Measurements from ENCODE around the gene SLC13A3. TPM values are rescaled to one million over a fixed set of nuclear protein-coding genes. Genes with fewer than 3 reads are reported as not detected.

Gene SLC13A3
- total RNA-seq, 3 donors from 2014 or later (not counting 1 experiment from before 2014, with no cell fraction given): 0.63 TPM; not detected in 1

DNA sequence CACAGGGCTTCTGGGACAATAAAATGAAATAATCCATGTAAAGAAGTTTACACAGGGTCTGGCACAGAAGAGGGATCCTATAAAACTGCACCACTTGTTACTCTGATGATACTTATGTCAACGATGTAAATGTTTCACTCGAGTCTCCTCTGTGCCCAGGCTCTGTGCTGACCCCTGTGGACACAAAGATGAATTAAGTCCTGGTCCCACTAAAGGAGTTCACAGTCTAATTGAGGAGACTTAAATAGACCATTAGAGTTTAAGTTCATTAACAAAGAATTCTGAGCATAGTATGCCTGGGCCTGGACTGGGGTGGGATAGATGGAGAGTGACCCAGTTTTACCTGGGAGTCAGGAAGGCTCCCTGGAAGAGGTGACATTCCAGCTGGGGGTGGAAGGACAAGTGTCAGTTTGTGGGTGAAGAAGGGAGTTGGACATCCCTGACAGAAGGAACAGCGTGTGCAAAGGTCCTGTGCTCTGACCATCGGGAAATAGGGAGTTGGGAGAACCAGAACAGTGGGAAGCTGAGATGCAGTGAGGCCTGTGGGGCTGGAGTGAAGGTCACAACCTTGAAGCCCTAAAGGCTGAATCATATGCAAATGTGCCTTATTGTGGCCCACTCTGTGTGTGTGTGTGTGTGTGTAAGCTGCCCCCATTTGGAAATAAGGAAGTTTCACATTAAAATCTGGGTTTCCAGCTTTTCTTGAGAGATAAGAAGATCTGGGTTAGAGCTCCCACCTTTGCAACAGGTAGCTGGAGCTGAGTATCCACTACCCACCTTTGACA is 101.9 kb downstream of the SLC13A3 start:
- Histone ChIP-seq H3K4me3 (ENCODE audit: low read length) (no peak overlapping the region), H3K27ac (ENCODE audit: low read length) (no peak overlapping the region), H3K9me3 (ENCODE audit: control insufficient read depth, insufficient read depth, low read length) (no peaks in the 10 kb centered on the region), H3K27me3 (ENCODE audit: control insufficient read depth, insufficient read depth, low read length) (no peaks in the 10 kb centered on the region), H3K4me1 (ENCODE audit: control insufficient read depth, insufficient read depth, low read length) (peaks cover 52% of the 10 kb centered on the region), H3K36me3 (ENCODE audit: control insufficient read depth, insufficient read depth, low read length) (no peaks in the 10 kb centered on the region)
- DNase-seq: no peak
- no peaks in the 10 kb centered on the region for H3K36me3 Mint-ChIP-seq
- no peak overlapping the region for H3K4me3 Mint-ChIP-seq
- peaks cover 33 to 35% of the 10 kb centered on the region in 2 donors for H3K4me1 Mint-ChIP-seq
- H3K27me3 Mint-ChIP-seq (ENCODE audit: low read depth in 2 of 2): no peaks in the 10 kb centered on the region
- no peak for ATAC-seq
- H3K9me3 Mint-ChIP-seq: no peaks in the 10 kb centered on the region
- TF ChIP-seq, protein P1, sequence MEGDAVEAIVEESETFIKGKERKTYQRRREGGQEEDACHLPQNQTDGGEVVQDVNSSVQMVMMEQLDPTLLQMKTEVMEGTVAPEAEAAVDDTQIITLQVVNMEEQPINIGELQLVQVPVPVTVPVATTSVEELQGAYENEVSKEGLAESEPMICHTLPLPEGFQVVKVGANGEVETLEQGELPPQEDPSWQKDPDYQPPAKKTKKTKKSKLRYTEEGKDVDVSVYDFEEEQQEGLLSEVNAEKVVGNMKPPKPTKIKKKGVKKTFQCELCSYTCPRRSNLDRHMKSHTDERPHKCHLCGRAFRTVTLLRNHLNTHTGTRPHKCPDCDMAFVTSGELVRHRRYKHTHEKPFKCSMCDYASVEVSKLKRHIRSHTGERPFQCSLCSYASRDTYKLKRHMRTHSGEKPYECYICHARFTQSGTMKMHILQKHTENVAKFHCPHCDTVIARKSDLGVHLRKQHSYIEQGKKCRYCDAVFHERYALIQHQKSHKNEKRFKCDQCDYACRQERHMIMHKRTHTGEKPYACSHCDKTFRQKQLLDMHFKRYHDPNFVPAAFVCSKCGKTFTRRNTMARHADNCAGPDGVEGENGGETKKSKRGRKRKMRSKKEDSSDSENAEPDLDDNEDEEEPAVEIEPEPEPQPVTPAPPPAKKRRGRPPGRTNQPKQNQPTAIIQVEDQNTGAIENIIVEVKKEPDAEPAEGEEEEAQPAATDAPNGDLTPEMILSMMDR (IDR thresholded peaks at IDR 0.05): no peak
- intact Hi-C loops (cut with micrococcal nuclease): no loop called here
- no peak overlapping the region for H3K27ac Mint-ChIP-seq
- 85% methylated on average over 4 of the region's 4 CpGs for WGBS (ENCODE audit: insufficient coverage)

DNA sequence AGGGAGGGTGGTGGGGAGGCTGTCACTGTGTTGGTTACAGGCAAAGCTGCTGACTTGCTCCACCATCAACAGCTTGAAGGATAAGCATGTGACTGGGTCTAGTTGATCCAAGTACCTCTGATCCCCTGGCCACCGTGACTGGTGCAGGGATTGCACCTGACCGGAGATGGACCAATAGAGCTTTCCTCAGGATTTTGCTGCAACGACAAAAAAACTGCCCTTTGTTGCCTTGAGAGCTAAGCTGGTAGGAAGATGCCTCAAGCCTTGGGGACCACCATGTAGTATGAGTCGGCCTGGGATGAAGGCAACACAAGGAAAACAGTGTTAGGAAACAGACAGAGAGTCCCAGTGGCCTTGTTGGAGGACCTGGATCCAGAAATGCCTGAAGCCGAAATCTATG is 102.6 kb downstream of the SLC13A3 start:
- intact Hi-C loops (cut with micrococcal nuclease): no loop called here
- Mint-ChIP-seq H3K9me3 (no peaks in the 10 kb centered on the region), H3K4me3 (no peak overlapping the region), H3K4me1 (peaks cover 33 to 35% of the 10 kb centered on the region in 2 donors), H3K36me3 (no peaks in the 10 kb centered on the region), H3K27me3 (ENCODE audit: low read depth in 2 of 2) (no peaks in the 10 kb centered on the region), H3K27ac (no peak overlapping the region)
- no peak for ATAC-seq
- 97% methylated on average over 5 of the region's 5 CpGs for WGBS (ENCODE audit: insufficient coverage)
- Histone ChIP-seq H3K9me3 (ENCODE audit: control insufficient read depth, insufficient read depth, low read length) (no peaks in the 10 kb centered on the region), H3K27me3 (ENCODE audit: control insufficient read depth, insufficient read depth, low read length) (no peaks in the 10 kb centered on the region), H3K4me3 (ENCODE audit: low read length) (no peak overlapping the region), H3K36me3 (ENCODE audit: control insufficient read depth, insufficient read depth, low read length) (no peaks in the 10 kb centered on the region), H3K4me1 (ENCODE audit: control insufficient read depth, insufficient read depth, low read length) (peaks cover 52% of the 10 kb centered on the region), H3K27ac (ENCODE audit: low read length) (no peak overlapping the region)
- DNase-seq: no peak
- TF ChIP-seq, protein P1 (IDR thresholded peaks at IDR 0.05): no peak

DNA sequence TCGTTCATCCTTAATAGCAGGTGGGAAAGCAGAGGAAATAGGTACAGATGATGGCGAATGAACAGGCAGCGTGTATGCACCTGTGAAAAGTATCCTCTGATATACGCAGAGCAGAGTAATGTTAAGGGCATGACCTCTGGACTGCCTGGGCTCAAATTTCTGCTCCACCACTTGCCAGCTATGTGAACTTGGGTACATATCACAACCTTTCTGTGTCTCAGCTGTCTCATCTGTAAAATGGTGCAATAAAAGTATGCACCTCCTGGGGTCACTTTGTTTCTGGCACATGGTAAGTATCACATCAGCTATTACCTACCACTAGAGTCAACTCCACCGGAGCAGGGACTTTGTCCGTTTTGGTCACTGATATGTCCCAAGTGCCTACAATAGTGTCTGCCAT is 103.3 kb downstream of the SLC13A3 start:
- Histone ChIP-seq H3K27me3 (ENCODE audit: control insufficient read depth, insufficient read depth, low read length) (no peaks in the 10 kb centered on the region), H3K4me3 (ENCODE audit: low read length) (no peak overlapping the region), H3K9me3 (ENCODE audit: control insufficient read depth, insufficient read depth, low read length) (no peaks in the 10 kb centered on the region), H3K27ac (ENCODE audit: low read length) (no peak overlapping the region), H3K36me3 (ENCODE audit: control insufficient read depth, insufficient read depth, low read length) (no peaks in the 10 kb centered on the region), H3K4me1 (ENCODE audit: control insufficient read depth, insufficient read depth, low read length) (peaks cover 48% of the 10 kb centered on the region)
- 91% methylated on average over 6 of the region's 6 CpGs for WGBS (ENCODE audit: insufficient coverage)
- H3K4me1 Mint-ChIP-seq: peaks cover 27 to 29% of the 10 kb centered on the region in 2 donors
- no peaks in the 10 kb centered on the region for H3K36me3 Mint-ChIP-seq
- H3K27ac Mint-ChIP-seq: no peak overlapping the region
- H3K4me3 Mint-ChIP-seq: no peak overlapping the region
- no peak for ATAC-seq
- no peak for DNase-seq
- H3K9me3 Mint-ChIP-seq: no peaks in the 10 kb centered on the region
- intact Hi-C loops (cut with micrococcal nuclease): no loop called here
- H3K27me3 Mint-ChIP-seq (ENCODE audit: low read depth in 2 of 2): no peaks in the 10 kb centered on the region
- TF ChIP-seq, protein P1 (IDR thresholded peaks at IDR 0.05): no peak

DNA sequence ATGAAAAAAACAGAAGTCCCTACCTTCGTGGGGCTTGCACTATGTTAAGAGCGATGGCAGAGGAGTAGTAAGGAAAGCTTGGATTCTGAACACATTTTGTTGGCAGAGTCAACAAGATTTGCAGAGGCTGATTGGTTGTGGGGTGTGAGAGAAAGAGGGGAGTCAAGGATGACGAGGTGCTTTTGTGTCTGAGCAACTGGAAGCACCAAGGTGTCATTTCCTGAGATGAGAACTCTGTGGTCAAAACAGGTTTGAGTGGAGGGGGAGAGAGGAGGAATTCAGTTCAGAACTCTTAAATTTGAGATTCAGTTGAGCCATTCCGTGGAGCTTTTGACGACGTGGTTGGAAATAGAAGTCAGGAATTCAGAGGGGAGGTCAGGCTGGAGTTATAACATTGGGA is 104.3 kb downstream of the SLC13A3 start:
- no peak for DNase-seq
- Mint-ChIP-seq H3K9me3 (no peaks in the 10 kb centered on the region), H3K36me3 (no peaks in the 10 kb centered on the region), H3K27me3 (ENCODE audit: low read depth in 2 of 2) (no peaks in the 10 kb centered on the region), H3K4me3 (no peak overlapping the region), H3K27ac (no peak overlapping the region), H3K4me1 (peaks cover 16 to 18% of the 10 kb centered on the region in 2 donors)
- Histone ChIP-seq H3K4me1 (ENCODE audit: control insufficient read depth, insufficient read depth, low read length) (peaks cover 38% of the 10 kb centered on the region), H3K9me3 (ENCODE audit: control insufficient read depth, insufficient read depth, low read length) (no peaks in the 10 kb centered on the region), H3K27ac (ENCODE audit: low read length) (no peak overlapping the region), H3K36me3 (ENCODE audit: control insufficient read depth, insufficient read depth, low read length) (no peaks in the 10 kb centered on the region), H3K27me3 (ENCODE audit: control insufficient read depth, insufficient read depth, low read length) (no peaks in the 10 kb centered on the region), H3K4me3 (ENCODE audit: low read length) (no peak overlapping the region)
- no peak for ATAC-seq
- WGBS (ENCODE audit: insufficient coverage): 64% methylated on average over 6 of the region's 6 CpGs
- TF ChIP-seq, protein P1 (IDR thresholded peaks at IDR 0.05): no peak
- intact Hi-C loops (cut with micrococcal nuclease): no loop called here

Data from natural killer cell (primary cell).